HG03135 (cell line): ENCODE results near the gene RASSF10.

Experiments used
- ATAC-seq: cut with Tn5 transposase; IDR thresholded peaks from one replicate; pipeline ENCODE4 v1.9.1; 2021; ENCODE audit warnings: mild to moderate bottlenecking, moderate library complexity; ENCODE audit not compliant: unreplicated experiment

The RASSF10 gene

DNA sequence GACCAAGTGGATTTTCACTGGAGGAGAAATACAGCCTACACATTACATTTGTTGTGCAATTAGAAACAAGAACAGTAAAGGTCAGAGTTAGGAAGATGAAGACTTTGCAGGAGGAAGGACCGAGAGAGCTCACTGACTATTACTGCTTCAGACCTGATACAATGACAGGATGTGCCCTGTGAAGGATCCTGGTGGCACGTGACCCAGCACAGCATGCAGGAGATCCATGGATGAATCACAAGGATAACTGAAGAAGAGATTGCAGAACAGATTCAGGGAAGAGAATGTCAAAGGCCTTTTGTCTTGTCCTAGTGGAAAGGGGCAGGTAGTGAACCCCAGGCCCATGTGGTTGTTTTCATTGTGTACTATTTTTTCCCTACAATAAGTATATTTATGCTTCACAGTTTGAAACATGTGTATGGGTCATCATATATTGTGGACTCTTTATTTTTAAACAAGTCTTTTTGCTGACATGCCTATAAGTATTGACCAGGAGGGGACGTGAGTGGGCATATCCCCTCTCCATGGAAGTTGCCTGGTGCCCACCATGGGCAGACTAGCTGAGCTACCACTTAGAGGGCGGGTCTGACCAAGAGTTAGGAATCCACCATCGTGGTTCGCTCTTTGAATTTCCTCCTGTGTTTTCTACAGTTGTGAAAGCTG lies 44.3 kb downstream of the RASSF10 start:
- ATAC-seq = no peak

DNA sequence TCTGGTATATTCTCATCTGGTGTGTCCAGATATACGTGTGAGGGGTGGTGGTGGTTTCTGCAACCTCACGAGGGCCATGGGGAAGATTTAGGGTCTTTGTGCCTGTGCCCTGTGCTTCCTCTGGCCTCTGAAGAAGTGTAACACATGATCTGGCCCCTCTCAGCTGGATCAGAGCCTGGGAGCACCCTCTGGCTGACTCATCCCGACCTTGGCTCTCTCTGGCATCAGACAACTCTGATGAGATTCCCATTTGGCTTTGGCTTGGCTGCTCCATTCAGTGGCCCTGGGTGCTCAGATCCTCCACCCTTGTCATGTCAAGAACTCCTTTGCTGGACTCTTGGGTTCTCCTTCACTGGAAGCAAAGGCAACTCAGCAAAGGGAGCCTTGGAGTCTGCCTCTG lies 45.2 kb downstream of the RASSF10 start:
- no peak for ATAC-seq

DNA sequence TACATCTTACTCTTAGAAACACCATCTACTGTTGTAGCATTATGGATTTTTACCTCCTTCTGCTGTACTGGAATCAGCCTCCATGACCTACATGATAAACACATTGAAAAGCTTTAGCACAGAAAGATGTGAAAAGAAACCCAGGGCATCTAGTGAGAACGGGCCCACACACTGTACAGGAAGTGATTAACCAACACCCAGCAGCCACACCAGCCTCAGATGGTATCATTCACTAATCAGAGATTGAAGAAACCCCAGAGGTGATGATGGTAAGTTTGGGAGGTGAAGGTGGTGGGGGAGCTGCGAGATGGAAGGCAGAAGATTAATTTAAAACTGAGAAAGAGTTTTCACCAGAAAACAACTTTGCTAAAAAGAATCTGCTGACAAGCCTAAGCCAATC lies 46.1 kb downstream of the RASSF10 start:
- no peak for ATAC-seq

DNA sequence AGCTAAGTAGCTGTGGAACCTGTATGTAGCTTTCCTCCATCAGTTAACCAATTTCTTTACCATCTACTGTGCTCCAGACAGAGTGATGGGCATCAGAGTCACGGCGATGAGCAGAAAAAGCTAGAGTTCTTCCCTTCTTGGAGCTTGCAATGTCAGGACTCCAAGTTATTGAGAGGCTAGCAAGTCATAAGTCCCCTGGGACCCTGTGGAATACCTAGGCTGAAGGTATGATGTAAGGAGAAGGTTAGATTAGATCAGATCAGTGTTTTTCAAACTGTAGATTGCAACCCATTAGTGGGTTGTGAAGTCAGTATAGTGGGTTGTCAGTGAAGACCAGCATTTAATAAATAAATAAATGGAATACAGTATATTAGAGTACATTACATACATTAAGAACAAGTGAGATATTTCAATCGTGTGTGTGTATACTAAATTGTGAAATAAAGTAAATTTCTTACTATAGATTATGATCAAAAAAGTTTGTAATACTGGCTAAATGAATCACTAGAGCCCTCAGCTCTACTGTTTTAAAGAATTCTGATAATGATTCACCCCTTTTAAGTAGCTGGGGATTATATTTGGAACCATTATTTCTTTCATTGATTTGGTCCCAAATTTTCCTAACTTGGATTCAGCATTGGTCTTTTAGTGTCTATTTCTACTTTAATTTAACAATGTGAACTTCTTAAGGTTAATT lies 52.3 kb downstream of the RASSF10 start:
- no peak for ATAC-seq
